ENCODE data around the gene TTC34. TPM values are rescaled to one million over a fixed set of nuclear protein-coding genes. Genes with fewer than 3 reads are reported as not detected.

TTC34 gene
- total and polyA plus RNA-seq, 2 of the 13 experiments (the other 11 are each of a cell fraction or from before 2014, with no cell fraction given) = 0.07 to 0.11 TPM

DNA sequence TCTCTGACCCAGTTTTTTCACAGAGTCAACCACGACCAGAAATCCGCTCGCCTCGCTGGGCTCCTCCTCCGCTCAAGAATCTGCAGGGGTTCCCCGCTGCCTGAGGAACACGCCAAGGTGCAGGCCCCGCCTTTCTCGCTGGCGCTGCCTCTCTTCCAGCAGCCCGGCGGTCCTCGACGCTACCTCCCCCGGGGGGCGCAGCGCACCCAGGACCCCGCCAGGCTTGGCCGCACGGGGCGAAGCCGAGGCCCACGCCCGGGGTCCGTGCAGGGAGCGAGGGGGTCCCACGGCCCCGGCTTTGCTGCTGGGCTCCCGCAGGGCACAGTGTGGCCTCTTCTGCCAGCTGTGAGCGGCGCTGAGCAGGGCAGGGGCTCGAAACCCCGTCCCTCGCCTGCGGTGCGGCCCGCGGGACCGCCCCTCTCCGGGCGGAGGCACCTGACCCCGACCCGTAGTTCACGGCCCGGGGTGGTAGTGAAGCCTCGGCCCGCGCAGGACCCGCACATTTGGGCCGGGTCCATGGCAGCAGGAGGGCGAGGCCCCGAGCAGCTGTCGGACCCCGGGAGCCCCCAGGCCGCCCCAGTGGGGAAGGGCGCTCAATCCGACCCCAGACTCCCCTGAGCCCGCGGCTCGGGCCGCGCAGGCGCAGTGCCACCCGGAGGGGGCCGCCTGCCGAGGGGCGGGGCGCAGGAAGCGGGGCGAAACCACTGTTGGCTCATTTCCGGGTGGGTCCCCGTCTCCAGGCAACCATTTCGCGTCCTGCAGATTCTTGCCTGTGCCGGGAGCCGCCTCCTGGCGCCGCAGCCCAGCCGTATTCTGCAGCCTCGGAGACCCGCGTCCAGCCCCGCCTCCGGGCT, 158.7 kb downstream of the TTC34 start (continued):
- TF ChIP-seq AGO1 (IDR thresholded peaks at IDR 0.05; ENCODE audit: low read depth, low read length, poor library complexity, severe bottlenecking) = peak; percentile 71
- TF ChIP-seq HES4 (CRISPR knock-in tag; IDR thresholded peaks at IDR 0.05; ENCODE audit: borderline replicate concordance) = no peak
- TF ChIP-seq SNAPC5 (CRISPR knock-in tag; IDR thresholded peaks at IDR 0.05; ENCODE audit: borderline replicate concordance) = no peak
- TF ChIP-seq SYNCRIP (IDR thresholded peaks at IDR 0.05; ENCODE audit: insufficient read depth, low read depth, low read length) = no peak
- TF ChIP-seq, protein P1, sequence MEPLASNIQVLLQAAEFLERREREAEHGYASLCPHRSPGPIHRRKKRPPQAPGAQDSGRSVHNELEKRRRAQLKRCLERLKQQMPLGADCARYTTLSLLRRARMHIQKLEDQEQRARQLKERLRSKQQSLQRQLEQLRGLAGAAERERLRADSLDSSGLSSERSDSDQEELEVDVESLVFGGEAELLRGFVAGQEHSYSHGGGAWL (CRISPR knock-in tag; IDR thresholded peaks at IDR 0.05) = peak; percentile 57; the same call in 1 of the 2 replicates
- no peak for TF ChIP-seq TP53 (CRISPR knock-in tag; conservative IDR thresholded peaks at IDR 0.05)
- no peak; the same call in 1 of the 2 replicates for TF ChIP-seq KDM5A (IDR thresholded peaks at IDR 0.05; ENCODE audit: borderline replicate concordance, low read length)
- peak; percentile 60; the same call in 1 of the 2 replicates for TF ChIP-seq GATAD1 (CRISPR knock-in tag; IDR thresholded peaks at IDR 0.05)
- TF ChIP-seq RBM22 (optimal IDR thresholded peaks at IDR 0.05; ENCODE audit: low read length) = peak; percentile 26
- TF ChIP-seq, protein P2, sequence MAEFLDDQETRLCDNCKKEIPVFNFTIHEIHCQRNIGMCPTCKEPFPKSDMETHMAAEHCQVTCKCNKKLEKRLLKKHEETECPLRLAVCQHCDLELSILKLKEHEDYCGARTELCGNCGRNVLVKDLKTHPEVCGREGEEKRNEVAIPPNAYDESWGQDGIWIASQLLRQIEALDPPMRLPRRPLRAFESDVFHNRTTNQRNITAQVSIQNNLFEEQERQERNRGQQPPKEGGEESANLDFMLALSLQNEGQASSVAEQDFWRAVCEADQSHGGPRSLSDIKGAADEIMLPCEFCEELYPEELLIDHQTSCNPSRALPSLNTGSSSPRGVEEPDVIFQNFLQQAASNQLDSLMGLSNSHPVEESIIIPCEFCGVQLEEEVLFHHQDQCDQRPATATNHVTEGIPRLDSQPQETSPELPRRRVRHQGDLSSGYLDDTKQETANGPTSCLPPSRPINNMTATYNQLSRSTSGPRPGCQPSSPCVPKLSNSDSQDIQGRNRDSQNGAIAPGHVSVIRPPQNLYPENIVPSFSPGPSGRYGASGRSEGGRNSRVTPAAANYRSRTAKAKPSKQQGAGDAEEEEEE (CRISPR knock-in tag; IDR thresholded peaks at IDR 0.05; ENCODE audit: borderline replicate concordance) = no peak
- no peak for TF ChIP-seq MAFK (conservative IDR thresholded peaks at IDR 0.05 in 1 of 2, IDR thresholded peaks at IDR 0.05 in 1 of 2; ENCODE audit: low read length in 2 of 2)
- no peak for TF ChIP-seq PAF1 (CRISPR knock-in tag; IDR thresholded peaks at IDR 0.05)
- no peak for TF ChIP-seq ELF4 (CRISPR knock-in tag; IDR thresholded peaks at IDR 0.05; ENCODE audit: borderline replicate concordance)
- no peak for TF ChIP-seq ATF7 (IDR thresholded peaks at IDR 0.05)
- no peak for TF ChIP-seq ATF7 (CRISPR knock-in tag; IDR thresholded peaks at IDR 0.05)
- no peak for TF ChIP-seq GMEB1 (CRISPR knock-in tag; IDR thresholded peaks at IDR 0.05; ENCODE audit: borderline replicate concordance)
- TF ChIP-seq, protein P3, sequence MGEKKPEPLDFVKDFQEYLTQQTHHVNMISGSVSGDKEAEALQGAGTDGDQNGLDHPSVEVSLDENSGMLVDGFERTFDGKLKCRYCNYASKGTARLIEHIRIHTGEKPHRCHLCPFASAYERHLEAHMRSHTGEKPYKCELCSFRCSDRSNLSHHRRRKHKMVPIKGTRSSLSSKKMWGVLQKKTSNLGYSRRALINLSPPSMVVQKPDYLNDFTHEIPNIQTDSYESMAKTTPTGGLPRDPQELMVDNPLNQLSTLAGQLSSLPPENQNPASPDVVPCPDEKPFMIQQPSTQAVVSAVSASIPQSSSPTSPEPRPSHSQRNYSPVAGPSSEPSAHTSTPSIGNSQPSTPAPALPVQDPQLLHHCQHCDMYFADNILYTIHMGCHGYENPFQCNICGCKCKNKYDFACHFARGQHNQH (CRISPR knock-in tag; IDR thresholded peaks at IDR 0.05) = no peak
- no peak for TF ChIP-seq HMG20B (CRISPR knock-in tag; conservative IDR thresholded peaks at IDR 0.05)
- TF ChIP-seq CHCHD3 (CRISPR knock-in tag; IDR thresholded peaks at IDR 0.05) = 0 out of 2 replicates have a peak, but pooled peaks have one; percentile 17
- no peak for TF ChIP-seq ZNF530 (CRISPR knock-in tag; IDR thresholded peaks at IDR 0.05; ENCODE audit: low read depth)
- TF ChIP-seq TOPORS (CRISPR knock-in tag; IDR thresholded peaks at IDR 0.05) = no peak; the same call in 1 of the 2 replicates
- TF ChIP-seq HIVEP1 (CRISPR knock-in tag; IDR thresholded peaks at IDR 0.05) = no peak

Measured in HepG2 (cell line).